22Rv1 (cell line): Measurements from ENCODE around the gene FN3KRP.

ENCODE experiments used
- ZFX ChIP-seq: fragments of 450-650 bp; IDR thresholded peaks from 2 replicates; pipeline ENCODE4 v1.6.1; 2017; ENCODE audit warnings: antibody characterized with exemption, borderline replicate concordance
- TF ChIP-seq, protein P1 (sequence below): fragments of 450-650 bp; IDR thresholded peaks from 2 replicates; pipeline ENCODE4 v1.5.1; 2017; ENCODE audit warnings: mild to moderate bottlenecking

DNA sequence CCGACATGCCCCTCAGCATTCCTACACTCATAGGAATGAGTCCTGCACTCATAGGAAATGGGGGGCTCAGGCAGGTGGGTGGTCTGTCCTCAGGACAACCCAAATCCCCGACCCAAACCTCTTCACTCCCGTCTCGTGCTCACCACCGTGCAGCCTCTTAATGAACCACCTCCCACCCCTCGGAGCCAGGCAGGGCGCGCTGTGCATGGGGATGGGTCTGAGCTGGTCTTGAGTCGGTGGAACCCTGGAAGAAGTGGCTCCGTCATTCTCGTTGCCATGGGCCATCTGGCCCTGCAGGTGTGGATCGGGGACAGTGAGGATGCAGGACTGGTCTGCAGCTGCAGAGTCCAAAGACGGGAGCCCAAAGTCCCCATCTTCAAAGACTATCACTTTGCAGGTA is 11.6 kb upstream of the FN3KRP start:
- TF ChIP-seq, protein P1, sequence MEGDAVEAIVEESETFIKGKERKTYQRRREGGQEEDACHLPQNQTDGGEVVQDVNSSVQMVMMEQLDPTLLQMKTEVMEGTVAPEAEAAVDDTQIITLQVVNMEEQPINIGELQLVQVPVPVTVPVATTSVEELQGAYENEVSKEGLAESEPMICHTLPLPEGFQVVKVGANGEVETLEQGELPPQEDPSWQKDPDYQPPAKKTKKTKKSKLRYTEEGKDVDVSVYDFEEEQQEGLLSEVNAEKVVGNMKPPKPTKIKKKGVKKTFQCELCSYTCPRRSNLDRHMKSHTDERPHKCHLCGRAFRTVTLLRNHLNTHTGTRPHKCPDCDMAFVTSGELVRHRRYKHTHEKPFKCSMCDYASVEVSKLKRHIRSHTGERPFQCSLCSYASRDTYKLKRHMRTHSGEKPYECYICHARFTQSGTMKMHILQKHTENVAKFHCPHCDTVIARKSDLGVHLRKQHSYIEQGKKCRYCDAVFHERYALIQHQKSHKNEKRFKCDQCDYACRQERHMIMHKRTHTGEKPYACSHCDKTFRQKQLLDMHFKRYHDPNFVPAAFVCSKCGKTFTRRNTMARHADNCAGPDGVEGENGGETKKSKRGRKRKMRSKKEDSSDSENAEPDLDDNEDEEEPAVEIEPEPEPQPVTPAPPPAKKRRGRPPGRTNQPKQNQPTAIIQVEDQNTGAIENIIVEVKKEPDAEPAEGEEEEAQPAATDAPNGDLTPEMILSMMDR = no peak
- no peak for TF ChIP-seq ZFX
